ENCODE data around the gene HOXC10. TPM values are rescaled to one million over a fixed set of nuclear protein-coding genes. Genes with fewer than 3 reads are reported as not detected.

Gene HOXC10
- total RNA-seq, 3 donors from 2014 or later (not counting 1 experiment from before 2014, with no cell fraction given): not detected

GRCh38 chr12:54002915-54003389 lies 18.0 kb downstream of the HOXC10 start:
- no peaks in the 10 kb centered on the region for H3K9me3 Mint-ChIP-seq
- ATAC-seq (no peak), DNase-seq (no peak)
- 35% methylated on average over 13 of the region's 19 CpGs for WGBS (ENCODE audit: insufficient coverage)
- Histone ChIP-seq H3K4me3 (ENCODE audit: low read length) (no peak overlapping the region), H3K36me3 (ENCODE audit: control insufficient read depth, insufficient read depth, low read length) (no peaks in the 10 kb centered on the region), H3K9me3 (ENCODE audit: control insufficient read depth, insufficient read depth, low read length) (peaks cover 3% of the 10 kb centered on the region), H3K27ac (ENCODE audit: low read length) (no peak overlapping the region), H3K27me3 (ENCODE audit: control insufficient read depth, insufficient read depth, low read length) (peaks cover 91% of the 10 kb centered on the region), H3K4me1 (ENCODE audit: control insufficient read depth, insufficient read depth, low read length) (peaks cover 22% of the 10 kb centered on the region)
- intact Hi-C loops (cut with micrococcal nuclease): loop anchor here (2.0 kb wide), 1 partner anchor 14 kb away; no protein-coding TSS in a partner anchor
- TF ChIP-seq CTCF (IDR thresholded peaks at IDR 0.05): no peak
- H3K27ac Mint-ChIP-seq: no peak overlapping the region
- peaks cover 14 to 17% of the 10 kb centered on the region in 2 donors for H3K4me1 Mint-ChIP-seq
- peaks cover 86 to 89% of the 10 kb centered on the region in 2 donors for H3K27me3 Mint-ChIP-seq (ENCODE audit: low read depth in 2 of 2)
- no peak overlapping the region for H3K4me3 Mint-ChIP-seq
- H3K36me3 Mint-ChIP-seq: peaks cover 5% of the 10 kb centered on the region

GRCh38 chr12:54003625-54004024 lies 18.7 kb downstream of the HOXC10 start:
- Mint-ChIP-seq H3K9me3 (no peaks in the 10 kb centered on the region), H3K4me3 (peak overlapping the region; percentile 21), H3K4me1 (peaks cover 10 to 14% of the 10 kb centered on the region in 2 donors), H3K27ac (no peak overlapping the region), H3K27me3 (ENCODE audit: low read depth in 2 of 2) (peaks cover 84 to 87% of the 10 kb centered on the region in 2 donors), H3K36me3 (peaks cover 5% of the 10 kb centered on the region)
- Histone ChIP-seq H3K9me3 (ENCODE audit: control insufficient read depth, insufficient read depth, low read length) (peaks cover 3% of the 10 kb centered on the region), H3K4me3 (ENCODE audit: low read length) (no peak overlapping the region), H3K27me3 (ENCODE audit: control insufficient read depth, insufficient read depth, low read length) (peaks cover 90% of the 10 kb centered on the region), H3K27ac (ENCODE audit: low read length) (no peak overlapping the region), H3K4me1 (ENCODE audit: control insufficient read depth, insufficient read depth, low read length) (peaks cover 22% of the 10 kb centered on the region), H3K36me3 (ENCODE audit: control insufficient read depth, insufficient read depth, low read length) (no peaks in the 10 kb centered on the region)
- intact Hi-C loops (cut with micrococcal nuclease): loop anchor here (2.0 kb wide), 1 partner anchor 15 kb away; no protein-coding TSS in a partner anchor
- 48% methylated on average over 3 of the region's 3 CpGs for WGBS (ENCODE audit: insufficient coverage)
- DNase-seq: no peak
- no peak for TF ChIP-seq CTCF (IDR thresholded peaks at IDR 0.05)
- ATAC-seq: no peak

GRCh38 chr12:54004063-54004840 lies 19.3 kb downstream of the HOXC10 start:
- intact Hi-C loops (cut with micrococcal nuclease): no loop called here
- Mint-ChIP-seq H3K36me3 (peaks cover 5% of the 10 kb centered on the region), H3K4me3 (no peak overlapping the region), H3K9me3 (no peaks in the 10 kb centered on the region), H3K4me1 (peaks cover 12 to 14% of the 10 kb centered on the region in 2 donors), H3K27ac (no peak overlapping the region), H3K27me3 (ENCODE audit: low read depth in 2 of 2) (peaks cover 84 to 85% of the 10 kb centered on the region in 2 donors)
- Histone ChIP-seq H3K4me3 (ENCODE audit: low read length) (no peak overlapping the region), H3K9me3 (ENCODE audit: control insufficient read depth, insufficient read depth, low read length) (peaks cover 3% of the 10 kb centered on the region), H3K27ac (ENCODE audit: low read length) (no peak overlapping the region), H3K27me3 (ENCODE audit: control insufficient read depth, insufficient read depth, low read length) (peaks cover 86% of the 10 kb centered on the region), H3K4me1 (ENCODE audit: control insufficient read depth, insufficient read depth, low read length) (peaks cover 25% of the 10 kb centered on the region), H3K36me3 (ENCODE audit: control insufficient read depth, insufficient read depth, low read length) (no peaks in the 10 kb centered on the region)
- WGBS (ENCODE audit: insufficient coverage): 20% methylated on average over 18 of the region's 20 CpGs
- no peak for TF ChIP-seq CTCF (IDR thresholded peaks at IDR 0.05)
- no peak for ATAC-seq
- no peak for DNase-seq

All from natural killer cell (primary cell).